Heart left ventricle (tissue), 16 donors: Measurements from ENCODE around the gene ZNF106. TPM values are rescaled to one million over a fixed set of nuclear protein-coding genes. Genes with fewer than 3 reads are reported as not detected.

ENCODE experiments used
- ATAC-seq, 4 donors: fragments of 200-7000 bp; cut with Tn5 transposase; one replicate each; pipeline ENCODE4 v1.9.1; 2020 to 2022; ENCODE audit warnings: moderate library complexity in 4 of 4, mild to moderate bottlenecking in 3 of 4, moderate number of reproducible peaks in 1 of 4
- DNase-seq, 5 donors: peaks; one replicate each; pipeline ENCODE4 v3.0.0-alpha.2; 2020
- H3K27ac ChIP-seq, 12 donors: fragments of 200-600 bp; sonication (generic) in 4 of 12; one replicate each; pipeline versions ENCODE4 v1.5.0 to v1.8.0; 2016 to 2022; ENCODE audit warnings: mild to moderate bottlenecking in 2 of 12
- H3K27me3 ChIP-seq, 9 donors: fragments of 200-600 bp; sonication (generic) in 2 of 9; one replicate each; pipeline versions ENCODE4 v1.5.1 to v1.8.0; 2016 to 2022; ENCODE audit warnings: mild to moderate bottlenecking in 3 of 9
- H3K36me3 ChIP-seq, 9 donors: fragments of 200-600 bp; sonication (generic) in 2 of 9; one replicate each; pipeline versions ENCODE4 v1.5.0 to v1.8.0; 2018 to 2022; ENCODE audit warnings: mild to moderate bottlenecking in 2 of 9
- H3K4me1 ChIP-seq, 12 donors: fragments of 200-600 bp; sonication (generic) in 4 of 12; one replicate each; pipeline versions ENCODE4 v1.5.0 to v1.8.0; 2016 to 2022; ENCODE audit warnings: mild to moderate bottlenecking in 3 of 12
- H3K4me3 ChIP-seq, 12 donors: fragments of 200-600 bp; sonication (generic) in 4 of 12; one replicate each; pipeline versions ENCODE4 v1.5.0 to v1.8.0; 2017 to 2022; ENCODE audit warnings: mild to moderate bottlenecking in 9 of 12, moderate library complexity in 4 of 12
- H3K9me3 ChIP-seq, 12 donors: fragments of 200-600 bp; sonication (generic) in 4 of 12; one replicate each; pipeline versions ENCODE4 v1.5.0 to v1.8.0; 2016 to 2022; ENCODE audit warnings: mild to moderate bottlenecking in 1 of 12
- POLR2A ChIP-seq, 2 donors: fragments of 450-650 bp; IDR thresholded peaks; one replicate each; pipeline ENCODE4 v1.6.1; 2017; ENCODE audit warnings: antibody characterized with exemption in 2 of 2, mild to moderate bottlenecking in 2 of 2, moderate library complexity in 2 of 2
- WGBS, 4 donors: extraction: QIAGEN DNeasy Blood & Tissue Kit in 2 of 4; methylation state at CpG; one replicate each; pipeline versions ENCODE4 v1.1.5 to v1.1.7; 2013 to 2018; 5-methylcytosine and 5-hydroxymethylcytosine counted together
- intact Hi-C, 10 donors: fragments of 100-400 bp; cut with DNase I; formaldehyde crosslinking; loops; one replicate each; pipeline versions ENCODE4 v1.11.1 to v1.14.2; 2022
- polyA plus RNA-seq, 2 donors: library from polyadenylated mRNA; stranded (reverse); fragments of 200-250 nt; gene quantifications; one replicate each; pipeline ENCODE4 v1.2.3, GENCODE V29; 2013
- total RNA-seq, 9 donors: library from RNA; depleted of rRNA in 2 of 9; stranded (reverse); fragments of >200 nt in 2 of 9; fragmentation: NEBNext Ultra II Directional in 3 of 9; extraction: Animal tissue kit (Norgen Biotek cat#: 25700) in 3 of 9; gene quantifications; one replicate each; pipeline versions ENCODE4 v1.1.0 to v1.2.4, GENCODE V29; 2016 to 2023
- TF ChIP-seq, protein P1 (sequence below), 12 donors: fragments of 200-600 bp; sonication (generic) in 4 of 12; IDR thresholded peaks; one replicate each; pipeline versions ENCODE4 v1.5.0 to v1.8.0; 2018 to 2022; ENCODE audit warnings: antibody characterized with exemption in 12 of 12, mild to moderate bottlenecking in 5 of 12
- donor health status: ischemic (EF 13 %, LVEDD 7.1; RV severe dilation, severe dysfunction).
- donor health status: healthy with polysubstance abuse.
- donor health status: DM: no; HTN: yes; CAD: no.
- donor health status: DM: no; HTN: no; CAD: no.
- donor health status: ischemic (EF 25% LVEDD 6.9; RV normal size, moderate dysfunction).
- donor health status: ischemic (EF 25% LVEDD 5.7; RV mildly dilated, moderate dysfunction).
- donor health status: healthy.
- donor health status: DM: yes; HTN: yes; CAD: no.
- donor health status: ischemic (EF 35%, LVEDD 5.7; RV mildly dilated, moderate dysfunction).
- donor health status: nonischemic (EF 11% LVEDD 7.7; RV severe dilation, severe dysfunction).
- donor health status: DM: yes; HTN: yes; CAD: no.
- donor health status: PGD.
- donor health status: ischemic (EF 29% LVEDD 5.4; RV normal size, mild dysfunction).
- donor health status: nonischemic (EF 23%, LVEDD 6.1; RV moderate dilation, normal function).

Gene ZNF106
- total and polyA plus RNA-seq, 11 donors = 135 to 999 (median 705) TPM

DNA sequence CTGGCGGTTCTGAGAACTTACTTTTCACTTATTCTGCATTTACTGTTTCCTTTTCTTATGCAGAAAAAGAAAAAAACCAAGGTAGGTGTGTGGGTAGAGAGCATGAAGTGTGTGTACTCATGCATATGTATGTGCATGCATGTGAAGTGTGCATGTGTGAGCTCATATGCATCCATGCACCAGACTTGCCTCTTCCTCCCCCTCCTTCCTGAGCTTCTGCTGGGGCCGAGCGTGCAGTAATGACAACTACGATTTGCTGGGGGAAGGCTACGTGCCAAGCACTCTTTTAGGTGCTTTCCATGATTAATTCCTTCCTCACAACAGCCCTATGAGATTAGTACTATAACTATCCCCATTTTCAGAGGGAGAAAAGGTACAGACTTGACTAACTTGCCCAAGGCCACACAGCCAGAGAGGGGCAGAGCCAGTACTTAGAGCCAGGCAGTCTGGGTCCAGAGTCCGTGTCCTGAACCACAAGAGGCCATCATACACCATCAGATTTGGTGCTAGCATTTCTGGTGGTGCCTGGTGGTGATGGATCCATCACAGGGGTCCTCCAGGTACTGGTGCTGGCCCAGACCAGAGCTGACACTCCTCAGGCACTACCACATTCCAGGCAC is 85.0 kb downstream of the ZNF106 start:
- Histone ChIP-seq H3K9me3 (no peaks in the 10 kb centered on the region), H3K4me1 (peaks cover 0 to 8% (median 0%) of the 10 kb centered on the region in 12 donors), H3K4me3 (no peak overlapping the region), H3K27ac (no peak overlapping the region), H3K27me3 (no peaks in the 10 kb centered on the region), H3K36me3 (peaks cover 0 to 47% (median 20%) of the 10 kb centered on the region in 9 donors)
- DNase-seq (no peak), ATAC-seq (no peak)
- intact Hi-C loops = no loop called here
- WGBS, 4 donors = 55 to 78% (median 70%) methylated on average over 6 of the region's 6 CpGs
- no peak for TF ChIP-seq POLR2A (IDR thresholded peaks at IDR 0.05)
- TF ChIP-seq, protein P1, sequence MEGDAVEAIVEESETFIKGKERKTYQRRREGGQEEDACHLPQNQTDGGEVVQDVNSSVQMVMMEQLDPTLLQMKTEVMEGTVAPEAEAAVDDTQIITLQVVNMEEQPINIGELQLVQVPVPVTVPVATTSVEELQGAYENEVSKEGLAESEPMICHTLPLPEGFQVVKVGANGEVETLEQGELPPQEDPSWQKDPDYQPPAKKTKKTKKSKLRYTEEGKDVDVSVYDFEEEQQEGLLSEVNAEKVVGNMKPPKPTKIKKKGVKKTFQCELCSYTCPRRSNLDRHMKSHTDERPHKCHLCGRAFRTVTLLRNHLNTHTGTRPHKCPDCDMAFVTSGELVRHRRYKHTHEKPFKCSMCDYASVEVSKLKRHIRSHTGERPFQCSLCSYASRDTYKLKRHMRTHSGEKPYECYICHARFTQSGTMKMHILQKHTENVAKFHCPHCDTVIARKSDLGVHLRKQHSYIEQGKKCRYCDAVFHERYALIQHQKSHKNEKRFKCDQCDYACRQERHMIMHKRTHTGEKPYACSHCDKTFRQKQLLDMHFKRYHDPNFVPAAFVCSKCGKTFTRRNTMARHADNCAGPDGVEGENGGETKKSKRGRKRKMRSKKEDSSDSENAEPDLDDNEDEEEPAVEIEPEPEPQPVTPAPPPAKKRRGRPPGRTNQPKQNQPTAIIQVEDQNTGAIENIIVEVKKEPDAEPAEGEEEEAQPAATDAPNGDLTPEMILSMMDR (IDR thresholded peaks at IDR 0.05) = no peak

GRCh38 chr15:42404461-42405235 is 86.3 kb downstream of the ZNF106 start:
- no peaks in the 10 kb centered on the region for H3K27me3 ChIP-seq
- no peak overlapping the region for H3K27ac ChIP-seq
- TF ChIP-seq, protein P1 (IDR thresholded peaks at IDR 0.05) = no peak
- TF ChIP-seq POLR2A (IDR thresholded peaks at IDR 0.05) = no peak
- H3K4me1 ChIP-seq = peaks cover 0 to 8% (median 0%) of the 10 kb centered on the region in 12 donors
- 72 to 95% (median 85%) methylated on average over 12 of the region's 12 CpGs for WGBS, 4 donors
- H3K9me3 ChIP-seq = no peaks in the 10 kb centered on the region
- peak in 1 of 4 donors; percentile 17 for ATAC-seq
- no peak for DNase-seq
- H3K36me3 ChIP-seq = peaks cover 0 to 46% (median 13%) of the 10 kb centered on the region in 9 donors
- H3K4me3 ChIP-seq = no peak overlapping the region
- intact Hi-C loops = no loop called here

DNA sequence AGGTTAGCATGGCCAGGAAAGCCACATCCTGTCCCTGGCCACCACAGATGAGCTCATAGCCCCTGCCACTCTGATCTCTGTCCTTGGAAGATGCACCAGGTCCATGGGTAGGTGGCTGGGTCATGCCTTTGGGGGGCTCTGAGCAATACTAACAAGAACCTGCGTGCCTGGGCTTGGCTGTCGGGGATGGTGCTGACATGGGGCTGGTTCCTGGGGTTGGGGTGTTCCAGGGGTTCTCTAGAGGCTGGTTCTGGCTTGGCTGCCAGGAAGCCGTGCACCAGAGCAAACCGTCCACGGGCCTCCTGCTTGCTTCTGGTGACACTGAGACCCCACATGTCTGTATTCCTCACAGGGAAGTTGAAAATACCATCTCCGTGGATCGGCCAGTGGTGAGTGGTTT is 87.6 kb downstream of the ZNF106 start:
- DNase-seq (no peak), ATAC-seq (no peak)
- Histone ChIP-seq H3K9me3 (no peaks in the 10 kb centered on the region), H3K4me3 (no peak overlapping the region), H3K27me3 (no peaks in the 10 kb centered on the region), H3K4me1 (peaks cover 0 to 8% (median 0%) of the 10 kb centered on the region in 12 donors), H3K36me3 (peaks cover 0 to 54% (median 19%) of the 10 kb centered on the region in 9 donors), H3K27ac (no peak overlapping the region)
- intact Hi-C loops = no loop called here
- no peak for TF ChIP-seq POLR2A (IDR thresholded peaks at IDR 0.05)
- TF ChIP-seq, protein P1 (IDR thresholded peaks at IDR 0.05) = no peak
- WGBS, 4 donors = 84 to 98% (median 96%) methylated on average over 7 of the region's 7 CpGs

- H3K4me3 ChIP-seq = no peak overlapping the region
- WGBS, 4 donors = 84 to 91% (median 87%) methylated on average over 15 of the region's 15 CpGs
- H3K4me1 ChIP-seq = peaks cover 0 to 8% (median 0%) of the 10 kb centered on the region in 12 donors
- no peaks in the 10 kb centered on the region for H3K27me3 ChIP-seq
- DNase-seq = no peak
- no peaks in the 10 kb centered on the region for H3K9me3 ChIP-seq
- no peak overlapping the region for H3K27ac ChIP-seq
- H3K36me3 ChIP-seq = peaks cover 0 to 56% (median 19%) of the 10 kb centered on the region in 9 donors
- peak in 1 of 4 donors; percentile 29 for ATAC-seq
- no peak for TF ChIP-seq POLR2A (IDR thresholded peaks at IDR 0.05)
- TF ChIP-seq, protein P1 (IDR thresholded peaks at IDR 0.05) = no peak
- intact Hi-C loops = no loop called here
Observed at GRCh38 chr15:42402455-42403205, 88.3 kb downstream of the ZNF106 start.
